ENCODE results near the gene MT1HL1. TPM values are rescaled to one million over a fixed set of nuclear protein-coding genes. Genes with fewer than 3 reads are reported as not detected.

The MT1HL1 gene
- total and polyA plus RNA-seq, 2 of the 8 experiments (the other 6 are each of a cell fraction or from before 2014, with no cell fraction given): not detected

DNA sequence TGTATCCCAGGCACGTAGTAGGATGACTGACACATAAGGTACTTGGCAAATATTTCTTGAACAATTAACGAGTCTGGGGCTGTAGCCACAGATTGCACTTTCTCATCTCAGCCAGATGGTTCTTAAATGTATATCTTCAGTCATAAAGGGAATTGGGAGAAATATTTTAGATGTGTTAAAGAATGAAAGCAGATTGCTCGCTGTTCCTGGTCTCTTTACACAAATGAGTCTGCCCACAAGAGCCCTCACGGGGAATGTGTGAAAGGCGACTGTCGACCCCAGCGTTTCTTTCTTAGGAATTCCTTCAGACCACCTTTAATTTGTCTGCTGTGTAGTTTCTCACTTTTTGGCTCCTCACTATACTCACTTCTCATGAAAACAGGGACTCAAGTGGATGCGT is 725 bp downstream of the MT1HL1 start (continued):
- TF ChIP-seq, protein P1, sequence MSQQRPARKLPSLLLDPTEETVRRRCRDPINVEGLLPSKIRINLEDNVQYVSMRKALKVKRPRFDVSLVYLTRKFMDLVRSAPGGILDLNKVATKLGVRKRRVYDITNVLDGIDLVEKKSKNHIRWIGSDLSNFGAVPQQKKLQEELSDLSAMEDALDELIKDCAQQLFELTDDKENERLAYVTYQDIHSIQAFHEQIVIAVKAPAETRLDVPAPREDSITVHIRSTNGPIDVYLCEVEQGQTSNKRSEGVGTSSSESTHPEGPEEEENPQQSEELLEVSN (IDR thresholded peaks at IDR 0.05): no peak
- TF ChIP-seq, protein P2, sequence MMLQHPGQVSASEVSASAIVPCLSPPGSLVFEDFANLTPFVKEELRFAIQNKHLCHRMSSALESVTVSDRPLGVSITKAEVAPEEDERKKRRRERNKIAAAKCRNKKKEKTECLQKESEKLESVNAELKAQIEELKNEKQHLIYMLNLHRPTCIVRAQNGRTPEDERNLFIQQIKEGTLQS (IDR thresholded peaks at IDR 0.05; ENCODE audit: insufficient read depth, low read depth, low read length): no peak
- TF ChIP-seq RXRA (IDR thresholded peaks at IDR 0.05; ENCODE audit: insufficient read depth, low read depth, low read length) (no peak), KDM4A (IDR thresholded peaks at IDR 0.05; ENCODE audit: low read depth, low read length, severe bottlenecking) (no peak), SP4 (IDR thresholded peaks at IDR 0.05; ENCODE audit: low read length) (no peak), SUZ12 (IDR thresholded peaks at IDR 0.05; ENCODE audit: low read length) (no peak)
